Body of pancreas (tissue), 4 donors: ENCODE results near the gene HMGN3.

Experiments used
- POLR2A ChIP-seq, 3 donors: fragments of 450-650 bp; IDR thresholded peaks; one replicate each; pipeline ENCODE4 v1.6.1; 2016; ENCODE audit warnings: antibody characterized with exemption in 3 of 3, mild to moderate bottlenecking in 2 of 3
- TF ChIP-seq, protein P1 (sequence below), 7 experiments: fragments of 450-650 bp in 4 of 7; fragments of 200-600 bp in 3 of 7; sonication (generic) in 3 of 7; IDR thresholded peaks; one replicate each; pipeline ENCODE4 v1.5.1; 2016 to 2019; ENCODE audit warnings: antibody characterized with exemption in 7 of 7

DNA sequence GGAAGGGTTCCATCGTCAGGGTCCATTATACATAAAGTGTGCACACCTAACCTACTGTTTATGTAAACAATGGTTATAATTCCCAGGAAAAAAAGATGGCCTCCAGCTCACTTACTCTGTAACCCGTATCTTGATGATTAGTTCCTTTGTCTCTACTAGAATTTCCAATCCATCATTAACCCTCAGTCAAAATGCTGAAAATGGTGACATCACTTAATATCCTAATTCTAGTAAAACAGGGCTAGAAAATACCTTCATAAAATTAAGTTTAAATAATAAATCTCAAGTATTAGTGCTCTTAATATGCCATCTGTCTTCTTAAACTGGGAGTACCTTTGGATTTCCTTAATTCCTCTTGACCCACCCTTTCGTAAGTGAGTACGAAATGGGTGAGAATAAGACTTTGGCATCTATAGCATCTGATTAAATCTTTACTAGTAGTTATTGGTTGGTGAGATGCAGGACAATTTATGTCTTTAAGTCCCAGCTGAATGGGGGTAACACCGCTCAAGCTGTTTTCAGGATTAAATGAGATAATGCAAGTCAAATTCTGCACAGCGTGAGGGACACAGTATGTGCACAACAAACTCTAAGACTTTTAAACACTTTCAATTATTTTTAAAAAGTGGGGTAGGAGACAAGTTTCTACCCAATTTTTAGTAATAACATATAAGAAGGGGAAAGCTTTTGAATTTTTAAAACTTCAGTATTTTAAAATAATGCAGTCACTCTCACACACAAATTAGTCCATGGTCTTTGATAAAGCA lies 1.6 kb downstream of the HMGN3 start:
- TF ChIP-seq, protein P1, sequence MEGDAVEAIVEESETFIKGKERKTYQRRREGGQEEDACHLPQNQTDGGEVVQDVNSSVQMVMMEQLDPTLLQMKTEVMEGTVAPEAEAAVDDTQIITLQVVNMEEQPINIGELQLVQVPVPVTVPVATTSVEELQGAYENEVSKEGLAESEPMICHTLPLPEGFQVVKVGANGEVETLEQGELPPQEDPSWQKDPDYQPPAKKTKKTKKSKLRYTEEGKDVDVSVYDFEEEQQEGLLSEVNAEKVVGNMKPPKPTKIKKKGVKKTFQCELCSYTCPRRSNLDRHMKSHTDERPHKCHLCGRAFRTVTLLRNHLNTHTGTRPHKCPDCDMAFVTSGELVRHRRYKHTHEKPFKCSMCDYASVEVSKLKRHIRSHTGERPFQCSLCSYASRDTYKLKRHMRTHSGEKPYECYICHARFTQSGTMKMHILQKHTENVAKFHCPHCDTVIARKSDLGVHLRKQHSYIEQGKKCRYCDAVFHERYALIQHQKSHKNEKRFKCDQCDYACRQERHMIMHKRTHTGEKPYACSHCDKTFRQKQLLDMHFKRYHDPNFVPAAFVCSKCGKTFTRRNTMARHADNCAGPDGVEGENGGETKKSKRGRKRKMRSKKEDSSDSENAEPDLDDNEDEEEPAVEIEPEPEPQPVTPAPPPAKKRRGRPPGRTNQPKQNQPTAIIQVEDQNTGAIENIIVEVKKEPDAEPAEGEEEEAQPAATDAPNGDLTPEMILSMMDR (IDR thresholded peaks at IDR 0.05), result no peak
- no peak for TF ChIP-seq POLR2A (IDR thresholded peaks at IDR 0.05)
